K562 (cell line): Measurements from ENCODE around the gene PTOV1. TPM values are rescaled to one million over a fixed set of nuclear protein-coding genes. Genes with fewer than 3 reads are reported as not detected.

Experiments
- ATAC-seq: fragments of 200-7000 bp; cut with Tn5 transposase; 3 replicates; pipeline ENCODE4 v1.9.1; 2020; ENCODE audit warnings: moderate library complexity
- BruUV-seq: library from RNA; stranded (reverse); fragments of 400-500 nt; replicated peaks from 2 replicates; lab custom pipeline; 2021; lab: Mats Ljungman, UMichigan
- CTCF ChIA-PET: fragments of 300-600 bp; formaldehyde crosslinking; extraction: SDS; loops from one replicate; lab custom pipeline; 2021; ENCODE audit warnings: low intra/inter-chr PET ratio; lab: Yijun Ruan, JAX
- POLR2A ChIA-PET: fragments of 300-600, 350-650 bp; sonication (Branson Sonifier 250); formaldehyde crosslinking; extraction: SDS; loops from one replicate; lab custom pipeline; 2021; ENCODE audit warnings: antibody characterized with exemption, inconsistent platforms; lab: Yijun Ruan, JAX
- DNase-seq, 4 experiments: peaks; one replicate each; pipeline versions ENCODE4 v3.0.0 to v3.0.0-alpha.2; 2011 to 2018; ENCODE audit warnings: low spot score in 3 of 4, mixed read lengths in 3 of 4; ENCODE audit errors: extremely low read depth in 1 of 4
- FAIRE-seq: peaks from 2 replicates; lab custom pipeline; 2011; peaks lifted over from hg19 to GRCh38; lab: Jason Lieb, UNC
- H2AFZ ChIP-seq: 2 replicates; pipeline ENCODE4 v1.6.0; 2011; ENCODE audit warnings: low read depth, low read length, control low read depth, inconsistent platforms
- H3K27ac ChIP-seq: fragments of 200-600 bp; 3 replicates; pipeline ENCODE4 v1.8.0; 2011; ENCODE audit warnings: low read depth, mild to moderate bottlenecking, control low read depth, inconsistent platforms, low read length, moderate library complexity, mixed read lengths; ENCODE audit errors: extremely low read depth
- H3K27me3 ChIP-seq, 2 experiments: fragments of 300-600 bp in 1 of 2; 2 replicates in 1 of 2; 3 replicates in 1 of 2; pipeline versions ENCODE4 v1.6.0 to v1.8.0; 2011; ENCODE audit warnings: inconsistent platforms in 2 of 2, low read length in 2 of 2, mild to moderate bottlenecking in 1 of 2, mixed read lengths in 1 of 2, moderate library complexity in 1 of 2; ENCODE audit not compliant: control insufficient read depth in 2 of 2, insufficient read depth in 2 of 2
- H3K36me3 ChIP-seq: fragments of 300-600 bp; 3 replicates; pipeline ENCODE4 v1.8.0; 2011; ENCODE audit warnings: mild to moderate bottlenecking, low read length, inconsistent platforms; ENCODE audit not compliant: control insufficient read depth, insufficient read depth
- H3K4me1 ChIP-seq, 2 experiments: fragments of 200-600 bp in 1 of 2; replicated peaks in 1 of 2; 2 replicates in 1 of 2; 3 replicates in 1 of 2; pipeline versions ENCODE4 v1.5.1 to v1.8.0; 2011; ENCODE audit warnings: inconsistent platforms in 2 of 2, low read length in 2 of 2, mild to moderate bottlenecking in 1 of 2, mixed read lengths in 1 of 2, moderate library complexity in 1 of 2; ENCODE audit not compliant: control insufficient read depth in 2 of 2, insufficient read depth in 2 of 2
- H3K4me2 ChIP-seq: 2 replicates; pipeline ENCODE4 v1.6.1; 2011; ENCODE audit warnings: low read length, control low read depth, inconsistent platforms, mixed read lengths; ENCODE audit not compliant: insufficient read depth
- H3K4me3 ChIP-seq: fragments of 200-600 bp; sonication (generic), shearing (Covaris generic); 2 replicates; pipeline ENCODE4 v1.5.1; 2016; ENCODE audit warnings: control low read depth, inconsistent platforms
- H3K79me2 ChIP-seq: fragments of 200-600 bp; 3 replicates; pipeline ENCODE4 v1.8.0; 2011; ENCODE audit warnings: low read length, inconsistent platforms; ENCODE audit not compliant: control insufficient read depth, insufficient read depth
- H3K9ac ChIP-seq, 2 experiments: 2 replicates each; pipeline versions ENCODE4 v1.6.0 to v1.6.1; 2011; ENCODE audit warnings: low read depth in 2 of 2, low read length in 2 of 2, control low read depth in 1 of 2, inconsistent platforms in 1 of 2, mild to moderate bottlenecking in 1 of 2, mixed read lengths in 1 of 2; ENCODE audit not compliant: insufficient read depth in 1 of 2
- H3K9me1 ChIP-seq: one replicate; pipeline ENCODE4 v1.6.0; 2011; ENCODE audit warnings: inconsistent platforms, mild to moderate bottlenecking, low read length, moderate library complexity; ENCODE audit not compliant: control insufficient read depth, insufficient read depth
- H3K9me3 ChIP-seq: replicated peaks from 2 replicates; pipeline ENCODE4 v1.5.1; 2011; ENCODE audit warnings: low read depth, low read length, inconsistent platforms; ENCODE audit not compliant: control insufficient read depth, insufficient read depth
- H4K20me1 ChIP-seq: replicated peaks from 2 replicates; pipeline ENCODE4 v1.6.1; 2011; ENCODE audit warnings: low read length, inconsistent platforms, mixed read lengths; ENCODE audit not compliant: control insufficient read depth, insufficient read depth
- ATF1 ChIP-seq, 2 experiments: fragments of 450-650 bp in 1 of 2; IDR thresholded peaks; 2 replicates each; pipeline ENCODE4 v1.6.1; 2016; ENCODE audit warnings: missing compliant biosample characterization in 1 of 2, missing genetic modification characterization in 1 of 2
- CREM ChIP-seq: IDR thresholded peaks from 2 replicates; pipeline ENCODE4 v1.6.1; 2014; ENCODE audit warnings: antibody characterized with exemption, low read depth
- DMBX1 ChIP-seq: fragments of 250-450 bp; sonication (Bioruptor Pico); IDR thresholded peaks from 2 replicates; pipeline ENCODE4 v1.8.0; 2022; ENCODE audit warnings: inconsistent platforms, mild to moderate bottlenecking, moderate library complexity, borderline replicate concordance
- DPF2 ChIP-seq: fragments of 450-650 bp; IDR thresholded peaks from 2 replicates; pipeline ENCODE4 v1.6.1; 2016
- ESRRB ChIP-seq: fragments of 250-450 bp; sonication (Bioruptor Pico); IDR thresholded peaks from 2 replicates; pipeline ENCODE4 v1.5.0; 2020; ENCODE audit warnings: mild to moderate bottlenecking, moderate library complexity, borderline replicate concordance
- TSC22D4 ChIP-seq: fragments of 450-650 bp; IDR thresholded peaks from 2 replicates; pipeline ENCODE4 v1.6.1; 2016; ENCODE audit warnings: missing genetic modification characterization, missing biosample characterization, control low read depth
- WGBS: fragments of 100-300 bp; shearing (Covaris generic); methylation state at CpG from one replicate; pipeline ENCODE4 v1.1.6; 2016; ENCODE audit warnings: low coverage, mixed read lengths; ENCODE audit not compliant: insufficient coverage; ENCODE audit errors: missing lambda C conversion rate; 5-methylcytosine and 5-hydroxymethylcytosine counted together
- in situ Hi-C: fragments of 300-500 bp; cut with MboI; formaldehyde crosslinking; loops from 4 replicates; pipeline ENCODE4 v1.15.0; 2018; ENCODE audit warnings: inconsistent platforms, mixed read lengths
- intact Hi-C: fragments of 100-400 bp; cut with micrococcal nuclease; formaldehyde crosslinking; loops from 2 replicates; pipeline ENCODE4 v1.14.2; 2022
- polyA plus RNA-seq, 8 experiments: library from polyadenylated mRNA; depleted of rRNA in 4 of 8; stranded (reverse) in 5 of 8; unstranded in 3 of 8; fragments of >200 nt; fragmentation: Nextera tagmentation in 2 of 8; fragmentation: Illumina TruSeq in 1 of 8; extraction: Ambion mirVana in 2 of 8; extraction: Trizol in 1 of 8; gene quantifications; 2 replicates each; pipeline versions ENCODE4 v1.2.1 to v1.2.3, GENCODE V29; 2011 to 2014; ENCODE audit warnings: inconsistent platforms in 1 of 8, missing spikeins in 1 of 8
- total RNA-seq, 7 experiments: library from RNA; depleted of rRNA in 6 of 7; stranded (reverse); fragments of >200 nt in 6 of 7; fragmentation: Illumina TruSeq in 2 of 7; extraction: Trizol in 2 of 7; gene quantifications; 2 replicates each; pipeline versions ENCODE4 v1.2.1 to v1.2.3, GENCODE V29; 2011 to 2021; ENCODE audit warnings: low replicate concordance in 1 of 7

Gene PTOV1
- total and polyA plus RNA-seq, 9 of the 15 experiments (the other 6 are each of a cell fraction or from before 2014, with no cell fraction given): 4.9 to 169 (median 43.5) TPM

GRCh38 chr19:49896863-49897621 lies 46.1 kb downstream of the PTOV1 start, which contains the start of gene IL4I1:
Gene IL4I1, minus strand, starts transcription at chr19:49896887. Its CDS starts 727 bp downstream, at chr19:49896160.
- no peak for TF ChIP-seq DMBX1
- no peak for TF ChIP-seq ESRRB (CRISPR knock-in tag)
- no peak for TF ChIP-seq DPF2
- TF ChIP-seq CREM: peak; percentile 42; the same call in 1 of the 2 replicates
- TF ChIP-seq TSC22D4 (tag): no peak
- no peak for TF ChIP-seq ATF1 (CRISPR knock-in tag; IDR thresholded peaks at IDR 0.05)
- TF ChIP-seq ATF1 (tag; IDR thresholded peaks at IDR 0.05): peak; percentile 64
- no peaks in the 10 kb centered on the region for H3K9me3 ChIP-seq
- ChIA-PET CTCF (no interaction called here), POLR2A (interaction anchor here (1.5 kb wide), 1 partner anchor 10 kb away, joined by 4 read pairs; no protein-coding TSS in a partner anchor)
- 31% methylated on average over 16 of the region's 20 CpGs for WGBS
- H4K20me1 ChIP-seq: peaks cover 3% of the 10 kb centered on the region; the same call in 1 of the 2 replicates
- no peak within 1 kb of the TSS for H2AFZ ChIP-seq
- no peak; the same call in 2 of the 3 replicates for ATAC-seq
- DNase-seq: no peak
- no peak within 1 kb of the TSS for H3K4me3 ChIP-seq
- in situ Hi-C loops (no loop called here), intact Hi-C loops (no loop called here)
- no peak for FAIRE-seq
- no peaks in the 10 kb centered on the region for H3K36me3 ChIP-seq
- peaks cover 5% of the 10 kb centered on the region for H3K9me1 ChIP-seq
- no peak within 1 kb of the TSS for H3K27ac ChIP-seq
- H3K4me1 ChIP-seq: peaks cover 0 to 27% of the 10 kb centered on the region in 2 experiments; a peak in 4 of 5 replicates
- peak within 1 kb of the TSS; percentile 32 for H3K4me2 ChIP-seq
- H3K79me2 ChIP-seq: no peaks in the 10 kb centered on the region
- peak within 1 kb of the TSS in 1 of 2 experiments; percentile 65; a peak in 2 of 4 replicates for H3K9ac ChIP-seq
- BruUV-seq: no TSS peak
- peaks cover 2 to 14% of the 10 kb centered on the region in 2 experiments; a peak in 3 of 5 replicates for H3K27me3 ChIP-seq
